Natural killer cell (primary cell): ENCODE results near the gene IRF3. TPM values are rescaled to one million over a fixed set of nuclear protein-coding genes. Genes with fewer than 3 reads are reported as not detected.

Experiments
- ATAC-seq, 3 donors: fragments of 150-1000 bp in 2 of 3; fragments of 200-7000 bp in 1 of 3; cut with Tn5 transposase; 1 replicate in 1 of 3; 2 replicates in 2 of 3; pipeline ENCODE4 v1.10.0; 2021; ENCODE audit warnings: mild to moderate bottlenecking in 2 of 3, moderate library complexity in 2 of 3
- DNase-seq, 2 donors: peaks; one replicate each; pipeline versions ENCODE4 v3.0.0 to v3.0.0-alpha.2; 2013 to 2021; ENCODE audit warnings: mixed read lengths in 1 of 2
- H3K27ac ChIP-seq: one replicate; pipeline ENCODE4 v1.5.1; 2013; ENCODE audit warnings: mild to moderate bottlenecking, low read length
- H3K27me3 ChIP-seq: one replicate; pipeline ENCODE4 v1.6.1; 2013; ENCODE audit warnings: low read length; ENCODE audit not compliant: control insufficient read depth, insufficient read depth
- H3K36me3 ChIP-seq: one replicate; pipeline ENCODE4 v1.6.1; 2013; ENCODE audit warnings: low read length; ENCODE audit not compliant: control insufficient read depth, insufficient read depth
- H3K4me1 ChIP-seq: one replicate; pipeline ENCODE4 v1.6.1; 2013; ENCODE audit warnings: low read length; ENCODE audit not compliant: control insufficient read depth, insufficient read depth
- H3K4me3 ChIP-seq: one replicate; pipeline ENCODE4 v1.5.1; 2013; ENCODE audit warnings: low read length
- H3K9me3 ChIP-seq: one replicate; pipeline ENCODE4 v1.6.1; 2013; ENCODE audit warnings: low read length; ENCODE audit not compliant: control insufficient read depth, insufficient read depth
- H3K27ac Mint-ChIP-seq, 2 donors: one replicate each; pipeline ENCODE4 v1.8.0; 2022; ENCODE audit warnings: mild to moderate bottlenecking in 2 of 2, mixed read lengths in 2 of 2, moderate library complexity in 1 of 2
- H3K27me3 Mint-ChIP-seq, 2 donors: one replicate each; pipeline ENCODE4 v1.8.0; 2022; ENCODE audit warnings: low read depth in 2 of 2, mixed read lengths in 2 of 2
- H3K36me3 Mint-ChIP-seq: one replicate; pipeline ENCODE4 v1.8.0; 2022; ENCODE audit warnings: mixed read lengths
- H3K4me1 Mint-ChIP-seq, 2 donors: one replicate each; pipeline ENCODE4 v1.8.0; 2022; ENCODE audit warnings: mixed read lengths in 2 of 2
- H3K4me3 Mint-ChIP-seq: one replicate; pipeline ENCODE4 v1.8.0; 2022; ENCODE audit warnings: mild to moderate bottlenecking, moderate library complexity, mixed read lengths
- H3K9me3 Mint-ChIP-seq, 2 donors: one replicate each; pipeline ENCODE4 v1.8.0; 2022; ENCODE audit warnings: mixed read lengths in 2 of 2
- WGBS: methylation state at CpG from one replicate; pipeline ENCODE4 v1.1.7; 2013; ENCODE audit warnings: missing lambda C conversion rate; ENCODE audit not compliant: insufficient coverage; 5-methylcytosine and 5-hydroxymethylcytosine counted together
- intact Hi-C: fragments of 100-400 bp; cut with micrococcal nuclease; formaldehyde crosslinking; loops from one replicate; pipeline ENCODE4 v1.14.2; 2022
- total RNA-seq, 4 donors: library from RNA; stranded (reverse); fragments of 120-200 nt in 1 of 4; gene quantifications; one replicate each; pipeline versions ENCODE4 v1.2.3 to v1.2.4, GENCODE V29; 2013 to 2022
- TF ChIP-seq, protein P1 (sequence below): fragments of 200-600 bp; IDR thresholded peaks from one replicate; pipeline ENCODE4 v1.8.0; 2022; ENCODE audit warnings: antibody characterized with exemption

The IRF3 gene
- total RNA-seq, 3 donors from 2014 or later (not counting 1 experiment from before 2014, with no cell fraction given), result 176 to 184 (median 179) TPM

DNA sequence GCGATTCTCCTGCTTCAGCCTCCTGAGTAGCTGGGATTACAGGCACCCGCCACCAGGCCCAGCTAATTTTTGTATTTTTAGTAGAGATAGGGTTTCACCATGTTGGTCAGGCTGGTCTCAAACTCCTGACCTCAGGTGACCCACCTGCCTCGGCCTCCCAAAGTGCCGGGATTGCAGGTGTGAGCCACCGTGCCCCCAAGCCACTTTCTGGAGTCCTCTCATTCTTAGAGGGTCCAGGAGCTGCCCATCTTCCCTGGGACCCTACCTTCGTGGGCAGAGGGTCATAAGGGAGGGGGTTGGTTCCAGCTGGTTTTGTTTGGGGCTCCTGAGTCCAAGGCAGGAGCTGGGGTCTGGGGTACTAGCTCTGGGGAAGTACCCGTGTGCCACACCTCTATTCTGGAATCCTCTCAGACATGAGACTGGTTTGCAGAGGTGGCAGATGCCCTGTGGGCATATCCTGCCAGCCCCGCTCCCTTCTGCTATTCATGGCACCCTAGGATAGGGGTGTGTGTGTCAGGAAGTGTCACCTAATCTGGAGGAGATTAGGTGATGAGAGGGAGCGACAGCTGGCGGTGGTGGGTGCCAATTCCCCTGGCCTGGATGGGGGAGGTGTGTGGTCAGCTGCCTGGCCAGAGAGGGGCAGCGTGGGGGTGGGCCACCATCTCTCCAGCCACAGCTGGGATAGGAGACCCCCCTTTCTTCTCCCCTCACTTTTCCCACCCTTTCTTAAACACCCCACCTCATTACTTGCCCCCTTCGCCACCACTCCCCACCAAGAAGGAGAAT is 13.5 kb upstream of the IRF3 start:
- no peaks in the 10 kb centered on the region for H3K9me3 Mint-ChIP-seq
- intact Hi-C loops, result loop anchor here (2.0 to 5.0 kb wide), 3 partner anchors 88 to 286 kb away; partner anchors contain the start of genes PNKP and PRR12
- TF ChIP-seq, protein P1, sequence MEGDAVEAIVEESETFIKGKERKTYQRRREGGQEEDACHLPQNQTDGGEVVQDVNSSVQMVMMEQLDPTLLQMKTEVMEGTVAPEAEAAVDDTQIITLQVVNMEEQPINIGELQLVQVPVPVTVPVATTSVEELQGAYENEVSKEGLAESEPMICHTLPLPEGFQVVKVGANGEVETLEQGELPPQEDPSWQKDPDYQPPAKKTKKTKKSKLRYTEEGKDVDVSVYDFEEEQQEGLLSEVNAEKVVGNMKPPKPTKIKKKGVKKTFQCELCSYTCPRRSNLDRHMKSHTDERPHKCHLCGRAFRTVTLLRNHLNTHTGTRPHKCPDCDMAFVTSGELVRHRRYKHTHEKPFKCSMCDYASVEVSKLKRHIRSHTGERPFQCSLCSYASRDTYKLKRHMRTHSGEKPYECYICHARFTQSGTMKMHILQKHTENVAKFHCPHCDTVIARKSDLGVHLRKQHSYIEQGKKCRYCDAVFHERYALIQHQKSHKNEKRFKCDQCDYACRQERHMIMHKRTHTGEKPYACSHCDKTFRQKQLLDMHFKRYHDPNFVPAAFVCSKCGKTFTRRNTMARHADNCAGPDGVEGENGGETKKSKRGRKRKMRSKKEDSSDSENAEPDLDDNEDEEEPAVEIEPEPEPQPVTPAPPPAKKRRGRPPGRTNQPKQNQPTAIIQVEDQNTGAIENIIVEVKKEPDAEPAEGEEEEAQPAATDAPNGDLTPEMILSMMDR, result no peak
- peak overlapping the region; percentile 98 to 99 for H3K27ac Mint-ChIP-seq
- H3K4me1 Mint-ChIP-seq, result peaks cover 25 to 43% of the 10 kb centered on the region in 2 donors
- H3K36me3 Mint-ChIP-seq, result no peaks in the 10 kb centered on the region
- H3K9me3 ChIP-seq, result no peaks in the 10 kb centered on the region
- H3K4me3 ChIP-seq, result no peak overlapping the region
- no peak overlapping the region for H3K27ac ChIP-seq
- H3K27me3 Mint-ChIP-seq, result no peaks in the 10 kb centered on the region
- H3K27me3 ChIP-seq, result no peaks in the 10 kb centered on the region
- peaks cover 21% of the 10 kb centered on the region for H3K36me3 ChIP-seq
- no peak overlapping the region for H3K4me3 Mint-ChIP-seq
- H3K4me1 ChIP-seq, result peaks cover 39% of the 10 kb centered on the region
- DNase-seq, result peak in 1 of 2 donors; percentile 42
- ATAC-seq, result no peak
- 73% methylated on average over 11 of the region's 12 CpGs for WGBS

DNA sequence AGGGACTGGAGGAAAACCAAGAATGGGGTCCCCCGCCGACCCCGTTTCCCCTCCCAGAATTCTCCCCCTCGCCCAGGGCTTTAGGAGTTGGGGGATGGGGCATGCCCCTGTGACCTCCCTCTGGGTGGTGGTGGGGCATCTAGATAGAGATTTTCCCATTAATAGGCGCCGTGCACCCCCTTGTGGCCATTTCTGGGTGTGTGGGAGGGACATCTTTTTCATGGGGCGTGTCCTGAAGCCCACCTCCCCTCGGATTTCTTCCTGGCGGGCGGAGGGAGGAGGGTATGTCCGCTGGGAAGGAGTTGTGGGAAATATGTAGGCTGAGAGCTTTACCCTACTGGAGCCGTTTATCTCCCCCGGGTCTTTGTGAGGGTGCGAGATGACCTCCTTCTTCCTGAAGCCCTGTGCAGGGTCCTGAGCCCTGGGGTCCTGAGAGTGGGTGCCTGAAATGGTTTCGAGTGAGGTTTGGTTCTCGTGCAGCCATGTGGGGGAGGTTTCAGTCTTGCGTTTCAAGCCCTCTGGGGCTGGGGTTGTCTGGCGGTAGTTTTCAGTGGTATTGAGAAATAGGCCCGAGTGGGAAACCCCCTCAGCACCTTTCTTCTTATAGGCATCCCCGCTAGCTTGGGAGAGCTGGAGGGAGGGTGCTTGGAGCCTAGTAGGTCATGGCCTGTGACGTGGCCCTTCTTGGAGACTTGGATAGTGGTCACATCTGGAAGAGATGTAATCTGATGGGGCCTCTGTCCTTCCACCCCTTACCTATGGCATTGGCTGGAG is 12.4 kb upstream of the IRF3 start:
- 6% methylated on average over 15 of the region's 21 CpGs for WGBS
- Histone ChIP-seq H3K4me3 (peak overlapping the region; percentile 87), H3K9me3 (no peaks in the 10 kb centered on the region), H3K36me3 (peaks cover 15% of the 10 kb centered on the region), H3K27ac (peak overlapping the region; percentile 93), H3K27me3 (no peaks in the 10 kb centered on the region), H3K4me1 (peaks cover 39% of the 10 kb centered on the region)
- H3K36me3 Mint-ChIP-seq, result no peaks in the 10 kb centered on the region
- intact Hi-C loops, result loop anchor here (1.0 to 5.0 kb wide), 5 partner anchors 38 to 285 kb away; partner anchors contain the start of genes PNKP, PRR12, RPS11 and RRAS
- H3K27ac Mint-ChIP-seq, result peak overlapping the region; percentile 98 to 99
- H3K9me3 Mint-ChIP-seq, result no peaks in the 10 kb centered on the region
- ATAC-seq (peak; percentile 14 to 17 (median 16)), DNase-seq (peak; percentile 72 to 92)
- H3K4me3 Mint-ChIP-seq, result peak overlapping the region; percentile 86
- no peaks in the 10 kb centered on the region for H3K27me3 Mint-ChIP-seq
- TF ChIP-seq, protein P1, result peak; percentile 63
- peaks cover 25 to 47% of the 10 kb centered on the region in 2 donors for H3K4me1 Mint-ChIP-seq

DNA sequence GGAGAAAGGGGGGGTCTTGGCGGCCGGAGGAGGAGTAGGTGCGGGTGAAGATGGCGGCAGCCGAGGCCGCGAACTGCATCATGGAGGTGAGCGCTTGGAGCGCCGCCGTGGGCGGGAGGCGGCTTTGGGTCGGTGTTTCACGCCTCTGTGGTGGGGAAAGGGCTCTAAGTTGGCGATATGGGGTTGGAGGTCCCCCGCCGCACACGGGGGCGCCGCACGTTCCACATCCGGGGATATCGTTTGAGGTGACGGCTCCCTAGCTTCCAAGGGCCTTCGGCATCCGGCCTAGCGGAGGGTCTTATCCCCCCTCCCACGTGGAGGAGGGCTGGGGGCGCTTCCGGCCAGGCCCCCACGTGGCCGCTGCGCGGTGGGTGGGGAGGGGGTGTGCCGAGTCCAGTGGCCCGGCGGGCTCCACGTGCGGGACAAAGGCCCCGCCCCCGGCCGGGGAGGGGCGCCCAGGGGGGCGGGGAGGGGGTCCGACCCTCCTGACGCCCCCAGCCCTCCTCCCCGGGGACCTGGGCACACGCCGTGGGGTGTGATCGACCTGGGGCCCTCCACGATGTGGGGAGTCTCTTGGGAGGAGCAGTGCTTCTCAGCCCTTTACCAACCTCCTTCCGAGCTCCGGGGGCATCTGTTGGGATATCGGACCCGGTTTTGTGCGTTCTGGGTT is 11.7 kb upstream of the IRF3 start, which contains the start of gene PRMT1:
Gene PRMT1 (plus strand): TSS at position 41 of the 670 bp plus-strand sequence. CDS start 10 bp downstream, at position 51.
- peak within 1 kb of the TSS; percentile 99 for H3K4me3 Mint-ChIP-seq
- H3K9me3 Mint-ChIP-seq, result no peaks in the 10 kb centered on the region
- no peaks in the 10 kb centered on the region for H3K27me3 Mint-ChIP-seq
- intact Hi-C loops, result loop anchor here (1.0 to 5.0 kb wide), 3 partner anchors 37 to 190 kb away; partner anchors contain the start of genes PNKP, RPS11 and RRAS
- peaks cover 25 to 50% of the 10 kb centered on the region in 2 donors for H3K4me1 Mint-ChIP-seq
- no peaks in the 10 kb centered on the region for H3K9me3 ChIP-seq
- H3K4me1 ChIP-seq, result peaks cover 41% of the 10 kb centered on the region
- peaks cover 13% of the 10 kb centered on the region for H3K36me3 ChIP-seq
- peak within 1 kb of the TSS; percentile 98 to 99 for H3K27ac Mint-ChIP-seq
- peak within 1 kb of the TSS; percentile 93 for H3K27ac ChIP-seq
- ATAC-seq, result peak; percentile 0 to 20 (median 6)
- DNase-seq, result peak; percentile 59 to 73
- H3K27me3 ChIP-seq, result no peaks in the 10 kb centered on the region
- H3K36me3 Mint-ChIP-seq, result no peaks in the 10 kb centered on the region
- WGBS, result under 1% methylated on average over 49 of the region's 57 CpGs
- TF ChIP-seq, protein P1, result no peak
- H3K4me3 ChIP-seq, result peak within 1 kb of the TSS; percentile 87
